Measurements from ENCODE around the gene MDGA2.

GRCh38 chr14:47240748-47241437 is 434.5 kb downstream of the MDGA2 start:
- no peak for TF ChIP-seq CTCF (IDR thresholded peaks at IDR 0.05)
- no peak for TF ChIP-seq POLR2A (IDR thresholded peaks at IDR 0.05)

Measured in uterus (tissue), 2 donors.